Measurements from ENCODE around the gene FAM13B.

Gene FAM13B

DNA sequence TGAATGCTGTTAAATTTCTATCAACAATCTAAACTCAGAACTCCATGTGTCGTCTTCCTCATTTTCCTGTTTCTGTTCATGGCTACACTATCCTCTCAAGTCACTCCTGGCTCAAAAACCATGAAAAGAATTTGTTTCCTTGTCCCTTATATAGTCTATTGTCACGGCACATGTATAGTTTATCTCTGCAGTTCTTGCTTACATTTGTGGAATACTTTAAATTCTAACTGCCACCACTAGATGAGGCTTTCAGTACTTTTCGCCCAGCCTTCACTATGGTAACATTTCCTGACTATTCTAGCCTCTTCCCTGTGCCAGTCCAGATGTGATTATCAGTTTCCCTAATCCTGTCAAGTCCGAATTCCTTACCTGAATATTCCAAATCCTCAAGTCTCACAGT lies 109.0 kb downstream of the FAM13B start:
- Histone ChIP-seq H3K4me1 (ENCODE audit: insufficient read depth, low read length) (no peaks in the 10 kb centered on the region), H3K9ac (ENCODE audit: low read depth, low read length) (no peak overlapping the region), H3K36me3 (ENCODE audit: insufficient read depth, low read length) (no peaks in the 10 kb centered on the region), H3K9me3 (ENCODE audit: control insufficient read depth, insufficient read depth, low read length) (no peaks in the 10 kb centered on the region; the same call in 1 of the 2 replicates)

DNA sequence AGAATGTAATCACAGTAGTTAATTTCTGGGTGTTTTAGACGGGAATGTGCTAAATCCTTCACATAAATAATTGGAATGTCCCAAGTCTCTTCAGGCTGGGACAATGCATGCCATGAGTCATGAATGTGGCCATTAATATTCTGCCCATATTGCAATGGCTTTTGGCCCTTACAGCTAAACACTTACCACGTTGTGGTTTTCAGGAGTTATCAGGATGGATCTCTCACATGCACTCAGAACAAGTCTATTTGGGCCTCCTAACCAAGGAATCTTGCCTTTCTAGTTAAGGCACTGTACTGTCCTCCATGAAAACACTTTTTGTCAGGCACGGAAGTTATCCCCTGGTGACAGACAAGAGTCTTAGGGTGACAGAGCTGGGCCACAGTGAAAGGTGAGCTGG lies 110.9 kb downstream of the FAM13B start:
- Histone ChIP-seq H3K4me1 (ENCODE audit: insufficient read depth, low read length) (no peaks in the 10 kb centered on the region), H3K9ac (ENCODE audit: low read depth, low read length) (no peak overlapping the region), H3K9me3 (ENCODE audit: control insufficient read depth, insufficient read depth, low read length) (peaks cover 7% of the 10 kb centered on the region; the same call in 1 of the 2 replicates), H3K36me3 (ENCODE audit: insufficient read depth, low read length) (no peaks in the 10 kb centered on the region)

DNA sequence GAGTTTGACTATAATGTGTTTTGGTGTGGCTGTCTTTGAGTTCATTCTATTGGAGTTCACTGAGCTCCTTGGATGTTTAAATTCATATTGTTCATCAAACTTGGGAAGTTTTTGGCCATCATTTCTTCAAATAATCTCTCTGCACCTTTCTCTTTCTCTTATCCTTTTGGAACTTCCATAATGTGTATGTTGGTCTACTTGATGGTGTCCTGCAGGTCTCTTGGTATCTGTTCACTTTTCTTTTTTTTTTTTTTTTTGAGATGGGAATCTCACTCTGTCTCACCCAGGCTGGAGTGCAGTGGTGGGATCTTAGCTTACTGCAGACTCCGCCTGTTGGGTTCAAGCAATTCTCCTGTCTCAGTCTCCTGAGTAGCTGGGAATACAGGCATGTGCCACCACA lies 116.0 kb downstream of the FAM13B start:
- no peak overlapping the region for H3K9ac ChIP-seq (ENCODE audit: low read depth, low read length)
- no peaks in the 10 kb centered on the region for H3K36me3 ChIP-seq (ENCODE audit: insufficient read depth, low read length)
- H3K4me1 ChIP-seq (ENCODE audit: insufficient read depth, low read length): no peaks in the 10 kb centered on the region
- H3K9me3 ChIP-seq (ENCODE audit: control insufficient read depth, insufficient read depth, low read length): peaks cover 7% of the 10 kb centered on the region; the same call in 1 of the 2 replicates

DNA sequence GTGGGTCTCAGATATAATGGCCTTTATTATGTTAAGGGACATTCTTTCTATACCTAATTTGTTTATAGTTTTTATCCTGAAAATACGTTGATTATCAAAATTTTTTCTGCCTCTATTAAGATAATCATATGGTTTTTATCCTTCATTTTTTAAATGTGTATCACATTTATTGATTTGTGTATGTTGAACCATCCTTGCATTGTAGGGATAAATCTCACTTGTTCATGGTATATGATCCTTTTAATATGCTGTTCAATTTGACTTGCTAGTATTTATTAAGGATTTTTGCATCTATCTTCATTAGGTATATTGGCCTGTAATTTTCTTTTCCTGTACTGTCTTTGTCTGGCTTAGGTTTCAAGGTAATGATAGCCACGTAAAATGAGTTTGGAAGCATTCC lies 118.1 kb downstream of the FAM13B start:
- H3K4me1 ChIP-seq (ENCODE audit: insufficient read depth, low read length): no peaks in the 10 kb centered on the region
- H3K9ac ChIP-seq (ENCODE audit: low read depth, low read length): no peak overlapping the region
- H3K9me3 ChIP-seq (ENCODE audit: control insufficient read depth, insufficient read depth, low read length): peaks cover 7% of the 10 kb centered on the region; the same call in 1 of the 2 replicates
- no peaks in the 10 kb centered on the region for H3K36me3 ChIP-seq (ENCODE audit: insufficient read depth, low read length)

DNA sequence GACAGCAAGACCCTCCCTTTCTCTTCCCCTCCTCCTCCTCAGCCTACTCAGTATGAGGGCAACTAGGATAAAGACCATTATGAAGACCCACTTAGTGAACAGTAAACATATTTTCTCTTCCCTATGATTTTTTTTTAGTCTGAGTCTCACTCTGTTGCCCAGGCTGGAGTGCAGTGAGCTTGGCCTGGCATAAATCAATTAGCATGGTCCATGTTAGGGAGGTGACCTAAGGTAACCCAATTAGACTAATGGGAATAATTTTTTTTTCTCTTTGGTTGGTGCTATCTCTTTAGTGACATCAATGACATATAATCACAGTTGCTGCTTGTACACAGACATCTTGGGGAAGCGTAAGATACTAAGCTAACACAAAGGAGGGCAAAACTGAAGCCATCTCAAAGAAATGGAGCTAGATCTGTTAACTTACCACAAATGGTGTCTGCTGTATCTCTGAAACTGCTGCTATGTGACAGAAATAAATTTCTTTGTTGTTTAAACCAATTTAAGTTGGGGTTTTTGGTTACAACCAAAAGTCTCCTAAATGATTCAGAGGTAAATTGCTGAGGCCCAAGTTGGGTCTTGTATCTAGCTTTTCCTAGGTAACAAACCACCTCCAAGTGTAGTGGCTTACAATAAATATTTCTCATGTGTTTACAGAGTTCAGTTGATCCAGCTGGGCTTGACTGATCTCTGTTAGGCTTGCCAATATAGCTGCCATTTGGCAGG lies 130.3 kb downstream of the FAM13B start:
- Histone ChIP-seq H3K9me3 (ENCODE audit: control insufficient read depth, insufficient read depth, low read length) (no peaks in the 10 kb centered on the region), H3K4me1 (ENCODE audit: insufficient read depth, low read length) (no peaks in the 10 kb centered on the region), H3K9ac (ENCODE audit: low read depth, low read length) (no peak overlapping the region), H3K36me3 (ENCODE audit: insufficient read depth, low read length) (no peaks in the 10 kb centered on the region)

DNA sequence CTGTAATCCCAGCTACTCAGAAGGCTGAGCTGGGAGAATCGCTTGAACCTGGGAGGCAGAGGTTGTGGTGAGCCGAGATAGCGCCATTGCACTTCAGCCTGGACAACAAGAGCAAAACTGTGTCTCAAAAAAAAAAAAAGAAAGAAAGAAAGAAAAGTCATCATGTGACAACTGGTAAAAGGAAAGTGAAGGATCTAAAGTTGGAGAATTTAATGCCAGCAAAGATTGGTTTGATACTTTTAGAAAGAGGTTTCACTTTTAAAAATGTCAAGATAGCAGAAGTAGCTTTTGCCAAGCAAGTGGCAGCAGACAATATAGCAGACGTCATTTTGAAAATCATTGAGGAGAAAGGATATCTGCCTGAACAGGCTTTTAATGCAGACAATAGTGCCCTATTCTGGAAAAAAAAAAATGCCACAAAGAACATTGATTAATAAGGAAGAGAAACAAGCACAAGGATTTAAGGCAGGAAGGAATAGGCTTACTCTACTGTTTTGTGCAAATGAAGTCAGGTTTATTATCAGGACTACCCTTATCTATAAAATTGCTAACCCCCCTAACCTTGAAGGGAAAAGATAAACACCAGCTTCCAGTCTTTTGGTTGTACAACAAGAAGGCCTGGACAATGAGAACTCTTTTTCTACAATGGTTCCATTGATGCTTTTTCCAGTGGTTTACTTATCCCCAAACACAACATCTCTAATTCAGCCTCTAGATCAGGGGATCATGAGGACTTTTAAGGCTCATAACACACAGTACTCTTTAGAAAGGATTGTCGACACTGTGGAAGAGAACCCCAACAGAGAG lies 131.7 kb downstream of the FAM13B start:
- no peaks in the 10 kb centered on the region for H3K36me3 ChIP-seq (ENCODE audit: insufficient read depth, low read length)

DNA sequence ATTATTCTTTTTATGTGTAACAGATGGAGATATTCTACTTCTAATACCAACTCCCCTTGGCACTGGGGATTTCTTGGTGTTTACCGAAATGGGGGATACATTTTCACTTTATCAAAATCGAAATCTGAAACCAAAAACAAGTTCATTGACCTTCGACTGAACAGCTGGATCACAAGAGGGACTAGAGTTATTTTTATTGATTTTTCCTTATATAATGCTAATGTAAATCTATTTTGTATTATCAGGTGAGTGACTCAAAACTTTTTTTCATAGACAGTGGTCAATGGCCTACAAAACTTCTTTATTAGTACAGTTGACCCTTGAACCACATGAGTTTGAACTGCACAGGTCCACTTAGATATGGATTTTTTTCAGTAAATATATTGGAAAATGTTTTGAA lies 133.4 kb downstream of the FAM13B start:
- no peaks in the 10 kb centered on the region for H3K9me3 ChIP-seq (ENCODE audit: control insufficient read depth, insufficient read depth, low read length)
- H3K9ac ChIP-seq (ENCODE audit: low read depth, low read length): no peak overlapping the region
- no peaks in the 10 kb centered on the region for H3K4me1 ChIP-seq (ENCODE audit: insufficient read depth, low read length)
- H3K36me3 ChIP-seq (ENCODE audit: insufficient read depth, low read length): no peaks in the 10 kb centered on the region

More for the DNA sequence above, 131.7 kb downstream of the FAM13B start:
- no peak overlapping the region for H3K9ac ChIP-seq (ENCODE audit: low read depth, low read length)
- no peaks in the 10 kb centered on the region for H3K4me1 ChIP-seq (ENCODE audit: insufficient read depth, low read length)
- no peaks in the 10 kb centered on the region for H3K9me3 ChIP-seq (ENCODE audit: control insufficient read depth, insufficient read depth, low read length)

DNA sequence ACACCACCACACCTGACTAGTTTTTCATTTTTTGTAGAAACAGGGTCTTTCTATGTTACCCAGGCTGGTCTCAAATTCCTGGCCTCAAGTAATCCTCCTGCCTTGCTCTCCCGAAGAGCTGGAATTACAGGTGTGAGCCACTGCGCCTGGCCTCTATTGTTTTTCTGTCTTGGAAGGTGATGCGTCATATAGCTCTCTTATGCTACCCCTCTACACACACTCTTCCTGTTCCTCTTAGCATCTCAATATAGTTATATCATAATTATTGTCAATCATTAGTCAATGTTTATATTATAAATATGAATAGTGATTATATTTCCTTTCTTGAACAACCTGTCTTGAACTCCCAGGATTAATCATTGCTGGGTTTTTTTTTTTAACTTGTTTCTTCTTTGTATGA lies 136.3 kb downstream of the FAM13B start:
- Histone ChIP-seq H3K4me1 (ENCODE audit: insufficient read depth, low read length) (no peaks in the 10 kb centered on the region), H3K36me3 (ENCODE audit: insufficient read depth, low read length) (no peaks in the 10 kb centered on the region), H3K9ac (ENCODE audit: low read depth, low read length) (no peak overlapping the region), H3K9me3 (ENCODE audit: control insufficient read depth, insufficient read depth, low read length) (no peaks in the 10 kb centered on the region)

DNA sequence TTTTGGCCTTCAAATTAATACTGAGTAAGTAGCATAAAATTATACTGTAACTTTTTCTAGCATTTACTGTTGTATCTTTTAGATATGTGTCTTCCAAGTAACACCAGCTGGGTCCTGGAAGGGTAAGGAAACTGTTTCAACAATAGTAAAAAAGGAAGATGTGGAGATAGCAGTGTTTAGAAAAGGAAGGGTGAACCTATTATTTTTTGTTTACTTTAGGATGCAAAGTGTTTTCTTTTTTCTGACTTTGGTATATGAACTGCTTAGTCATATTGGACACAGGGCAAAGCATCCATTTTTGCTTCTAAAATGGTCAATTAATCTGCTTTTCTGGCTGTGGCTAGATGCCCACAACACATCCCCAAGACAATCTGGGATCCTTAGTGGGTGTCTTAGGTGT lies 138.3 kb downstream of the FAM13B start:
- H3K9me3 ChIP-seq (ENCODE audit: control insufficient read depth, insufficient read depth, low read length): no peaks in the 10 kb centered on the region
- peaks cover 7% of the 10 kb centered on the region for H3K4me1 ChIP-seq (ENCODE audit: insufficient read depth, low read length)
- no peaks in the 10 kb centered on the region for H3K36me3 ChIP-seq (ENCODE audit: insufficient read depth, low read length)
- no peak overlapping the region for H3K9ac ChIP-seq (ENCODE audit: low read depth, low read length)

DNA sequence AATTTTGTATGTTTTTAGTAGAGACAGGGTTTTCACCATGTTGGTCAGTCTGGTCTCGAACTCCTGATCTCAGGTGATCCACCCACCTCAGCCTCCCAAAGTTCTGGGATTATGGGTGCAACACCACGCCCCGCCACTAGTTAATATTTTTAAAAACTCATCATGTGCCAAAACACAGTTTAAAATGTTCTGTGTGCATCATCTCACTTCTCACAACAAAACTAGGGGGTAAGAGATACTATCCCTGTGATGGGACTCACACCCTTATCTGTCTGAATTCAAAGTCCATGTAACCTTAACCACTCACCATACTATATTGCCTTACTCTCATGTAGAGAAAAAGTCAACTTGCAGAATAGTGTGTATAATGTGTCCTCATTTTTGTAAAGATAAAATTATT lies 141.0 kb downstream of the FAM13B start:
- Histone ChIP-seq H3K9ac (ENCODE audit: low read depth, low read length) (no peak overlapping the region), H3K4me1 (ENCODE audit: insufficient read depth, low read length) (peaks cover 13% of the 10 kb centered on the region), H3K36me3 (ENCODE audit: insufficient read depth, low read length) (no peaks in the 10 kb centered on the region), H3K9me3 (ENCODE audit: control insufficient read depth, insufficient read depth, low read length) (no peaks in the 10 kb centered on the region)

DNA sequence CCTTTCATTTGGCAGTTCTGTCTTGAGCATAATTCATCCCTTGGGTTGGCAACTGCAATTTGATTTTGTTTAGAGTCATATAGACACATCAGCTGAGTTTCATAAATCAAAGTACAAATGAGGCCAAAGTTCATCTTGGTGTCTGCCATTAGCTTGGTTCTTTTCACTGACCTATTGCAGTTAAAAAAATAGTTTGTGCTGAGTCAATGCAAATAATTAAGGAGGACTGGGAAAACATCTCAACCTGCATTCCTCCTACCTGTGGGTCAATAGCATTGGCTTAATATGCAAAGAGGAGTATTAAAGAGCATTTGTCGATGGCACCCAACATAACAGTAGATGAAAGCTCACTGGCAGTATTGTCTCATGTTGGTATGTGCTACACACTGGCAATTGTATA lies 142.0 kb downstream of the FAM13B start:
- Histone ChIP-seq H3K9ac (ENCODE audit: low read depth, low read length) (no peak overlapping the region), H3K36me3 (ENCODE audit: insufficient read depth, low read length) (no peaks in the 10 kb centered on the region), H3K4me1 (ENCODE audit: insufficient read depth, low read length) (peaks cover 13% of the 10 kb centered on the region), H3K9me3 (ENCODE audit: control insufficient read depth, insufficient read depth, low read length) (no peaks in the 10 kb centered on the region)

DNA sequence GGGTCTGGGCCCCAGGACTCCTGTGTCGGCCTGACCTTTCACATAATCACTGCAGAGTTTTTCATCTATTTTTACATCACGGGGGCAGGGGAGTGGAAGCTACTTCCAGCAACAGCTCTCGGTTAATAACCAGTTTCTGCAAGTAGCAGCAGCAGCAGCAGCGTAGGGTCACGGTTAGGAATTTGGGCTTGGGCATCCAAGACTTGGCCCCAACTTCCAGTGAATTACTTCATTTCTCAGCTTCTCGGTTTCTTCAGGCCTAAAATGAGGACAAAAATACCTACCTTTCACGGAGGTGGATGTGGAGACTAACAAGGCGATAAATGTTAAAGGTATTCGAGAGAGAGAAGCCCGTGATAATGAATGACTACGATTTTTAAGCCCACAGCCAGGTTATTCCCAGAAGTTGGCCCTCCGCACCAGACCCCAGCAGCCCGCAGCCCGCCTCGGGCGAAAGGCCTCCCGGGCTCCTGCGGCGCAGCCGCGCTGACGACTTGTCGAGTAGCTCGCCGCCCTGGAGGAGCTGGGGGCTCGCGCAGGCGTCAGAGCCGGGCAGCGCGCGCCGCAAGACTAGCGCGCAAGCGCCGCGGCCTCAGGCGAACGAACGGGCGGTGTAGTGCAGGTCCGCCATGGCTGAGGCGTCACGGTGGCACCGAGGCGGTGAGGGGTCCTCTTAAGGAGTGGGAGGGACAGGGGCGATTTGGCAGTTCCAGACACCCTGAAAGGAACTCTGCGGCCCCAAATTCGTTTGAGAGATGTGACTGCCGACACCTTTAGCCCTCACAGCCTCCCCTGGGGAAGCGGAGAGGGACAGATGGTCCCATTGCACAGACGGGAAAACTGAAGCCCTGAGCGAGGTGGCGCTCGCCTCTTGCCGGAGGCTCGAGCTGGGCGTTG lies 143.8 kb downstream of the FAM13B start, which contains the start of gene PKD2L2:
Gene PKD2L2 (plus strand): TSS at position 595 of the 897 bp plus-strand sequence. CDS start 35 bp downstream, at position 630.
- no peaks in the 10 kb centered on the region for H3K9me3 ChIP-seq (ENCODE audit: control insufficient read depth, insufficient read depth, low read length)
- peaks cover 13% of the 10 kb centered on the region for H3K4me1 ChIP-seq (ENCODE audit: insufficient read depth, low read length)
- no peaks in the 10 kb centered on the region for H3K36me3 ChIP-seq (ENCODE audit: insufficient read depth, low read length)
- no peak within 1 kb of the TSS for H3K9ac ChIP-seq (ENCODE audit: low read depth, low read length)

DNA sequence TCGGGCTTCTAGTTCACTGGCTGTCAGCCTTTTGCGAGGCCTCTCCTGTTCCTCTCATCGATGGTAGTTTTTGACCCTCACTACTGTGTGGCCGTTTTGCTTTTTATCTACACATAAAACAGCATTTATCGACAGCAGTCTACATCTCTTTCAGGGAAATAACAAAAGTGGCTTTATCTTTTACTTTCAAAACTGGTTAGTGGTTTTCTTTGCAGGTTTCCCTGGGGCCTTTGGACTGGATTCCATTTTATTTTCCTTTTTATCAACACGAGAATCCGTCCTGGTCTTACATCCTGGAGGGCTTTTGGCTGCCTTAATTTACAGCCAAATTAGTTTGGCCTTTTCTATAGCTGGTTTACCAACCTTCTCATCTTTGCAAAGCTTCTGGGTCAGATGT lies 144.4 kb downstream of the FAM13B start:
- Histone ChIP-seq H3K4me1 (ENCODE audit: insufficient read depth, low read length) (peaks cover 13% of the 10 kb centered on the region), H3K9ac (ENCODE audit: low read depth, low read length) (no peak overlapping the region), H3K9me3 (ENCODE audit: control insufficient read depth, insufficient read depth, low read length) (no peaks in the 10 kb centered on the region), H3K36me3 (ENCODE audit: insufficient read depth, low read length) (no peaks in the 10 kb centered on the region)

All from ES-I3 (cell line).